NOMO-1 treated with DMSO at 0.1 percent for 48 hours (cell line): ENCODE data around the gene CDC42EP4.
A peak's percentile ranks its signal among the peaks of the same experiment; 100 is the strongest.

Experiments used
- DNase-seq: peaks from one replicate; lab custom pipeline; 2025; ENCODE audit not compliant: unreplicated experiment; lab: John Stamatoyannopoulos, UW

The CDC42EP4 gene

GRCh38 chr17:73343739-73344454 is 32.1 kb upstream of the CDC42EP4 start:
- no peak for DNase-seq

GRCh38 chr17:73343168-73343634 is 31.4 kb upstream of the CDC42EP4 start:
- DNase-seq: no peak

- no peak for DNase-seq
Observed at GRCh38 chr17:73342541-73343167, 30.9 kb upstream of the CDC42EP4 start.

GRCh38 chr17:73342050-73342522 is 30.3 kb upstream of the CDC42EP4 start:
- no peak for DNase-seq

- no peak for DNase-seq
Observed at GRCh38 chr17:73341350-73342049, 29.7 kb upstream of the CDC42EP4 start.

- peak; percentile 89 for DNase-seq
Observed at GRCh38 chr17:73340093-73340596, 28.3 kb upstream of the CDC42EP4 start.

- DNase-seq: no peak
Observed at GRCh38 chr17:73338566-73339197, 26.9 kb upstream of the CDC42EP4 start.

- no peak for DNase-seq
Observed at GRCh38 chr17:73338050-73338521, 26.3 kb upstream of the CDC42EP4 start.

GRCh38 chr17:73337330-73337710 is 25.5 kb upstream of the CDC42EP4 start:
- no peak for DNase-seq

GRCh38 chr17:73336408-73337329 is 24.9 kb upstream of the CDC42EP4 start:
- DNase-seq: no peak

GRCh38 chr17:73335591-73336407 is 24.0 kb upstream of the CDC42EP4 start:
- DNase-seq: no peak

- no peak for DNase-seq
Observed at GRCh38 chr17:73334771-73335513, 23.1 kb upstream of the CDC42EP4 start.

- DNase-seq: peak; percentile 55
Observed at GRCh38 chr17:73333445-73333844, 21.6 kb upstream of the CDC42EP4 start.

- DNase-seq: no peak
Observed at GRCh38 chr17:73331060-73331459, 19.3 kb upstream of the CDC42EP4 start.

- no peak for DNase-seq
Observed at GRCh38 chr17:73327676-73328075, 15.9 kb upstream of the CDC42EP4 start.

GRCh38 chr17:73325527-73325842 is 13.7 kb upstream of the CDC42EP4 start:
- DNase-seq: peak; percentile 25

GRCh38 chr17:73324711-73325526 is 13.1 kb upstream of the CDC42EP4 start:
- DNase-seq: no peak

- DNase-seq: no peak
Observed at GRCh38 chr17:73324160-73324475, 12.3 kb upstream of the CDC42EP4 start.
